Measurements from ENCODE around the gene IFT52. TPM values are rescaled to one million over a fixed set of nuclear protein-coding genes. Genes with fewer than 3 reads are reported as not detected.

Gene IFT52
- total RNA-seq, 2 experiments from 2014 or later: 22.7 to 24.7 TPM

DNA sequence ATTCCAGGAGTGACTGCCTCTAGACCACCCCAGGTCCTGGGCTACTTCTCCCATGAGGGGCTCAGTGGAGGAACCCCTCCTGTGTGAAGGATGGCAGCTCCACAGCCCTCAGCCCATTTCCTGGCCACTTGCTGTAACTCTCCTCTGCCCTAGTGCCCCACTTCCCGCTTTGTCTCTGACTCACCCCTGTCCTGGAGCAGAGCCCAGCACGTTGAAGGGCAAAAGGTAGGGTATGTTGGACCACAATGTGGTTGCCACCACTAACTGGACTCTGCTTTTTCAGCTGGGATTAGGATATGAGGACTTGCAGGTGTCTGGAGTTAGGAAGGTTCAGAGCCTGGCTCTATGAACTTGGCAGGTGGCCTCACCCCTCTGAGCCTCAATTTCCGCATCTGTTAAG, 78.6 kb downstream of the IFT52 start:
- POLR2A ChIA-PET: interaction anchor here (1.0 to 2.0 kb wide), 2 partner anchors 11 to 13 kb away, joined by 3 to 5 read pairs; no protein-coding TSS in a partner anchor
- CTCF ChIA-PET (ENCODE audit: unreplicated experiment): no interaction called here

GRCh38 chr20:43670423-43670822, 79.7 kb downstream of the IFT52 start:
- H3K36me3 ChIP-seq (ENCODE audit: insufficient read depth, low read length): peaks cover 82% of the 10 kb centered on the region
- no peak for DNase-seq (ENCODE audit: low spot score)
- peaks cover 82% of the 10 kb centered on the region for H3K79me2 ChIP-seq (ENCODE audit: insufficient read depth, low read depth, low read length)
- ChIA-PET POLR2A (interaction anchor here (0.9 to 2.0 kb wide), 4 partner anchors 9 to 12 kb away, joined by 3 to 5 read pairs (median 3); no protein-coding TSS in a partner anchor), CTCF (ENCODE audit: unreplicated experiment) (no interaction called here)
- H3K4me3 ChIP-seq (ENCODE audit: low read depth, low read length, poor library complexity, severe bottlenecking): peak overlapping the region; percentile 96
- no peaks in the 10 kb centered on the region for H3K9me3 ChIP-seq (ENCODE audit: low read length)
- intact Hi-C loops (cut with micrococcal nuclease; ENCODE audit: unreplicated experiment): no loop called here
- H3K4me1 ChIP-seq (ENCODE audit: insufficient read depth, low read length, poor library complexity, severe bottlenecking): peaks cover 53% of the 10 kb centered on the region
- BruUV-seq (replicated peaks): no TSS peak
- H3K27ac ChIP-seq (ENCODE audit: low read depth, low read length, poor library complexity, severe bottlenecking): no peak overlapping the region
- H3K4me2 ChIP-seq (ENCODE audit: low read length): peak overlapping the region; percentile 86
- H3K9me2 ChIP-seq (ENCODE audit: insufficient read depth, low read length): no peaks in the 10 kb centered on the region
- peaks cover 24% of the 10 kb centered on the region; the same call in 1 of the 2 replicates for H4K20me1 ChIP-seq (ENCODE audit: insufficient read depth, low read length)
- H2AFZ ChIP-seq (ENCODE audit: low read length): no peak overlapping the region
- no peak for TF ChIP-seq EZH2phosphoT487 (IDR thresholded peaks at IDR 0.05; ENCODE audit: borderline replicate concordance, low read depth, low read length)
- TF ChIP-seq, protein P1, sequence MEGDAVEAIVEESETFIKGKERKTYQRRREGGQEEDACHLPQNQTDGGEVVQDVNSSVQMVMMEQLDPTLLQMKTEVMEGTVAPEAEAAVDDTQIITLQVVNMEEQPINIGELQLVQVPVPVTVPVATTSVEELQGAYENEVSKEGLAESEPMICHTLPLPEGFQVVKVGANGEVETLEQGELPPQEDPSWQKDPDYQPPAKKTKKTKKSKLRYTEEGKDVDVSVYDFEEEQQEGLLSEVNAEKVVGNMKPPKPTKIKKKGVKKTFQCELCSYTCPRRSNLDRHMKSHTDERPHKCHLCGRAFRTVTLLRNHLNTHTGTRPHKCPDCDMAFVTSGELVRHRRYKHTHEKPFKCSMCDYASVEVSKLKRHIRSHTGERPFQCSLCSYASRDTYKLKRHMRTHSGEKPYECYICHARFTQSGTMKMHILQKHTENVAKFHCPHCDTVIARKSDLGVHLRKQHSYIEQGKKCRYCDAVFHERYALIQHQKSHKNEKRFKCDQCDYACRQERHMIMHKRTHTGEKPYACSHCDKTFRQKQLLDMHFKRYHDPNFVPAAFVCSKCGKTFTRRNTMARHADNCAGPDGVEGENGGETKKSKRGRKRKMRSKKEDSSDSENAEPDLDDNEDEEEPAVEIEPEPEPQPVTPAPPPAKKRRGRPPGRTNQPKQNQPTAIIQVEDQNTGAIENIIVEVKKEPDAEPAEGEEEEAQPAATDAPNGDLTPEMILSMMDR (conservative IDR thresholded peaks at IDR 0.05; ENCODE audit: low read length): no peak

More for the DNA sequence above, 78.6 kb downstream of the IFT52 start:
- Histone ChIP-seq H2AFZ (ENCODE audit: low read length) (no peak overlapping the region), H4K20me1 (ENCODE audit: insufficient read depth, low read length) (peaks cover 24% of the 10 kb centered on the region; the same call in 1 of the 2 replicates), H3K79me2 (ENCODE audit: insufficient read depth, low read depth, low read length) (peaks cover 72% of the 10 kb centered on the region), H3K4me3 (ENCODE audit: low read depth, low read length, poor library complexity, severe bottlenecking) (peak overlapping the region; percentile 96), H3K36me3 (ENCODE audit: insufficient read depth, low read length) (peaks cover 71% of the 10 kb centered on the region), H3K4me1 (ENCODE audit: insufficient read depth, low read length, poor library complexity, severe bottlenecking) (peaks cover 54% of the 10 kb centered on the region), H3K27ac (ENCODE audit: low read depth, low read length, poor library complexity, severe bottlenecking) (peak overlapping the region; percentile 85), H3K9me2 (ENCODE audit: insufficient read depth, low read length) (no peaks in the 10 kb centered on the region), H3K4me2 (ENCODE audit: low read length) (peak overlapping the region; percentile 86), H3K9me3 (ENCODE audit: low read length) (no peaks in the 10 kb centered on the region)
- intact Hi-C loops (cut with micrococcal nuclease; ENCODE audit: unreplicated experiment): no loop called here
- no TSS peak for BruUV-seq (replicated peaks)
- TF ChIP-seq EZH2phosphoT487 (IDR thresholded peaks at IDR 0.05; ENCODE audit: borderline replicate concordance, low read depth, low read length): no peak
- TF ChIP-seq, protein P1 (conservative IDR thresholded peaks at IDR 0.05; ENCODE audit: low read length): no peak
- peak; percentile 24 for DNase-seq (ENCODE audit: low spot score)

DNA sequence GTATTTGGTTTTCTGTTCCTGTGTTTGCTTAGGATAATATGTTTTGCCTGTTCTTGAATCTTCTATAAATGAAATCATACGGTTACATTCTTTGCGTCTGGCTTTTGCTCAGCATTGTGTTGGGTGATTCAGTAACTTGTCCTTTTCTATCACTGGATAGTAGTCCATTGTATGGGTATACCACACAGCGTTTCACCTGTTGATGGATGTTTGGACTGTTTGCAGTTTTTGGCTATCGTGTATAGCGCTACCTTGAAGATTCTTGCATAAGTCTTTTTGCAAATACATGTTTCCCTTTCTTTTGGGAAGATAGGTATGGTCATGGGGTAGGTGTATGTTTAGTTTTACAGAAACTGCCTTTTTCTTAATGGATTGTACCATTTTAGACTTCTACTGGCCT, 85.6 kb downstream of the IFT52 start:
- Histone ChIP-seq H3K79me2 (ENCODE audit: insufficient read depth, low read depth, low read length) (peaks cover 90% of the 10 kb centered on the region), H2AFZ (ENCODE audit: low read length) (no peak overlapping the region), H3K9me3 (ENCODE audit: low read length) (no peaks in the 10 kb centered on the region), H3K27ac (ENCODE audit: low read depth, low read length, poor library complexity, severe bottlenecking) (peak overlapping the region; percentile 68), H3K36me3 (ENCODE audit: insufficient read depth, low read length) (peaks cover 92% of the 10 kb centered on the region), H3K4me3 (ENCODE audit: low read depth, low read length, poor library complexity, severe bottlenecking) (peak overlapping the region; percentile 47), H3K4me1 (ENCODE audit: insufficient read depth, low read length, poor library complexity, severe bottlenecking) (peaks cover 69% of the 10 kb centered on the region), H3K9me2 (ENCODE audit: insufficient read depth, low read length) (no peaks in the 10 kb centered on the region), H4K20me1 (ENCODE audit: insufficient read depth, low read length) (peaks cover 12% of the 10 kb centered on the region; the same call in 1 of the 2 replicates), H3K4me2 (ENCODE audit: low read length) (peak overlapping the region; percentile 50)
- TSS peak; percentile 10 for BruUV-seq (replicated peaks)
- TF ChIP-seq, protein P1 (conservative IDR thresholded peaks at IDR 0.05; ENCODE audit: low read length): no peak
- no peak for TF ChIP-seq EZH2phosphoT487 (IDR thresholded peaks at IDR 0.05; ENCODE audit: borderline replicate concordance, low read depth, low read length)
- ChIA-PET POLR2A (no interaction called here), CTCF (ENCODE audit: unreplicated experiment) (no interaction called here)
- intact Hi-C loops (cut with micrococcal nuclease; ENCODE audit: unreplicated experiment): no loop called here
- no peak for DNase-seq (ENCODE audit: low spot score)

Data from OCI-LY7 (cell line).